ENCODE data around the gene SEMA3B. TPM values are rescaled to one million over a fixed set of nuclear protein-coding genes. Genes with fewer than 3 reads are reported as not detected.

The SEMA3B gene
- total and polyA plus RNA-seq, 2 of the 4 experiments (the other 2 are of a cell fraction), result 4.3 to 29.3 TPM

DNA sequence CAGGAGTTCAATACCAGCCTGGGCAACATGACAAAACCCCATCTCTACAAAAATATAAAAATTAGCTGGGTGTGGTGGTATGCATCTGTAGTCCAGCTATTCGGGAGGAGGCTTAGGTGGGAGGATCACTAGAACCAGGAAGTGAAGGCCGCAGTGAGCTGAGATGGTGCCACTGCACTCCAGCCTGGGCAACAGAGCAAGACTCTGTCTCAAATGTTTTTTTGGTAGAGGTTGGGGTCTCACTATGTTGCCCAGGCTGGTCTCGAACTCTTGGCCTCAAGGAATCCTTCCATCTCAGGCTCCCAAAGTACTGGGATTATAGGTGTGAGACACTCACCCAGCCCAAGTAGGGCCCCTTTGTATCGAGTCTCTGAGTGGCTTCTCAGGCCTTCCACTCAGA, 25.1 kb downstream of the SEMA3B start:
- Histone ChIP-seq H2AK5ac (ENCODE audit: low read depth, low read length) (no peak overlapping the region), H2BK20ac (ENCODE audit: low read depth, low read length) (no peak overlapping the region), H3K14ac (replicated peaks; ENCODE audit: low read depth, low read length) (no peak overlapping the region), H3K18ac (ENCODE audit: low read depth, low read length) (no peak overlapping the region), H2BK120ac (ENCODE audit: low read depth, low read length) (no peak overlapping the region), H3K56ac (ENCODE audit: extremely low read depth, insufficient read depth, low read length) (no peak overlapping the region), H3K27ac (ENCODE audit: insufficient read depth, low read length) (no peak overlapping the region), H4K8ac (ENCODE audit: low read depth in 2 of 2, low read length in 2 of 2) (no peak overlapping the region), H4K5ac (ENCODE audit: low read depth, low read length) (no peak overlapping the region), H3K4me3 (ENCODE audit: insufficient read depth, low read depth, low read length) (no peak overlapping the region), H3K4ac (ENCODE audit: low read depth, low read length) (no peak overlapping the region), H3K9ac (ENCODE audit: low read depth, low read length) (no peak overlapping the region), H3K4me2 (ENCODE audit: low read depth, low read length) (no peak overlapping the region), H2AFZ (replicated peaks; ENCODE audit: low read length, poor library complexity) (no peak overlapping the region), H3K27me3 (ENCODE audit: control insufficient read depth, insufficient read depth, low read length) (no peaks in the 10 kb centered on the region), H2BK5ac (ENCODE audit: low read depth, low read length, poor library complexity, severe bottlenecking) (no peak overlapping the region), H3K23ac (ENCODE audit: low read depth, low read length) (no peak overlapping the region), H2AK9ac (replicated peaks; ENCODE audit: low read depth, low read length, poor library complexity) (peak overlapping the region; percentile 76), H2BK15ac (ENCODE audit: low read depth, low read length) (no peak overlapping the region), H3K9me1 (ENCODE audit: insufficient read depth, low read length) (peaks cover 7% of the 10 kb centered on the region), H3K9me3 (ENCODE audit: control insufficient read depth, insufficient read depth, low read length) (no peaks in the 10 kb centered on the region), H4K20me1 (ENCODE audit: insufficient read depth, low read length) (no peaks in the 10 kb centered on the region), H3K36me3 (ENCODE audit: control insufficient read depth, insufficient read depth, low read length) (peaks cover 10% of the 10 kb centered on the region), H3K79me1 (ENCODE audit: low read depth in 1 of 2, low read length in 2 of 2) (peaks cover 18 to 43% of the 10 kb centered on the region in 2 experiments), H3K4me1 (ENCODE audit: control insufficient read depth, insufficient read depth, low read length) (peaks cover 13% of the 10 kb centered on the region), H4K91ac (ENCODE audit: insufficient read depth, low read depth, low read length) (no peak overlapping the region)
- no peak for DNase-seq
- in situ Hi-C loops (cut with MboI; ENCODE audit: low sequenced_read_pairs), result no loop called here
- TF ChIP-seq USF2 (IDR thresholded peaks at IDR 0.05; ENCODE audit: low read depth, low read length) (no peak), MAZ (IDR thresholded peaks at IDR 0.05; ENCODE audit: borderline replicate concordance, low read depth, low read length) (no peak), RCOR1 (IDR thresholded peaks at IDR 0.05; ENCODE audit: insufficient replicate concordance, low read length) (no peak), CEBPB (IDR thresholded peaks at IDR 0.05; ENCODE audit: low read depth, low read length) (no peak), RAD21 (IDR thresholded peaks at IDR 0.05; ENCODE audit: low read length) (no peak), CHD1 (IDR thresholded peaks at IDR 0.05; ENCODE audit: low read depth, low read length) (no peak), ELK1 (IDR thresholded peaks at IDR 0.05; ENCODE audit: borderline replicate concordance, low read depth, low read length) (no peak), SMC3 (IDR thresholded peaks at IDR 0.05; ENCODE audit: low read depth, low read length) (no peak), BHLHE40 (IDR thresholded peaks at IDR 0.05; ENCODE audit: low read depth, low read length) (no peak), MAFK (IDR thresholded peaks at IDR 0.05; ENCODE audit: low read depth, low read length) (no peak), NFE2L2 (IDR thresholded peaks at IDR 0.05; ENCODE audit: low read depth, low read length) (no peak), RFX5 (IDR thresholded peaks at IDR 0.05; ENCODE audit: low read depth, low read length) (no peak), FOS (IDR thresholded peaks at IDR 0.05; ENCODE audit: low read depth, low read length) (no peak)
- TF ChIP-seq, protein P1, sequence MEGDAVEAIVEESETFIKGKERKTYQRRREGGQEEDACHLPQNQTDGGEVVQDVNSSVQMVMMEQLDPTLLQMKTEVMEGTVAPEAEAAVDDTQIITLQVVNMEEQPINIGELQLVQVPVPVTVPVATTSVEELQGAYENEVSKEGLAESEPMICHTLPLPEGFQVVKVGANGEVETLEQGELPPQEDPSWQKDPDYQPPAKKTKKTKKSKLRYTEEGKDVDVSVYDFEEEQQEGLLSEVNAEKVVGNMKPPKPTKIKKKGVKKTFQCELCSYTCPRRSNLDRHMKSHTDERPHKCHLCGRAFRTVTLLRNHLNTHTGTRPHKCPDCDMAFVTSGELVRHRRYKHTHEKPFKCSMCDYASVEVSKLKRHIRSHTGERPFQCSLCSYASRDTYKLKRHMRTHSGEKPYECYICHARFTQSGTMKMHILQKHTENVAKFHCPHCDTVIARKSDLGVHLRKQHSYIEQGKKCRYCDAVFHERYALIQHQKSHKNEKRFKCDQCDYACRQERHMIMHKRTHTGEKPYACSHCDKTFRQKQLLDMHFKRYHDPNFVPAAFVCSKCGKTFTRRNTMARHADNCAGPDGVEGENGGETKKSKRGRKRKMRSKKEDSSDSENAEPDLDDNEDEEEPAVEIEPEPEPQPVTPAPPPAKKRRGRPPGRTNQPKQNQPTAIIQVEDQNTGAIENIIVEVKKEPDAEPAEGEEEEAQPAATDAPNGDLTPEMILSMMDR (conservative IDR thresholded peaks at IDR 0.05; ENCODE audit: low read depth, low read length), result no peak
- dilution Hi-C loops (cut with HindIII; ENCODE audit: low sequenced_read_pairs, unreplicated experiment), result no loop called here
- ChIA-PET POLR2A (ENCODE audit: unreplicated experiment) (no interaction called here), CTCF (no interaction called here)
- ATAC-seq (ENCODE audit: low read depth), result no peak
- no CpG with 5 or more reads among the region's 4 CpGs for WGBS, 2 experiments (ENCODE audit: extremely low coverage in 2 of 2, insufficient read length in 1 of 2)
- no TSS peak for BruUV-seq (replicated peaks)
- intact Hi-C loops (cut with micrococcal nuclease), result no loop called here
